Neural cell (in vitro differentiated cells): ENCODE results near the gene EIF4G3. TPM values are rescaled to one million over a fixed set of nuclear protein-coding genes. Genes with fewer than 3 reads are reported as not detected.

ENCODE experiments used
- H2AFZ ChIP-seq: fragments of 200-600, 300-800 bp; sonication (generic), shearing (Covaris generic); 2 replicates; pipeline ENCODE4 v1.6.0; 2014; ENCODE audit warnings: low read depth, mild to moderate bottlenecking, antibody characterized with exemption, low read length, moderate library complexity
- H3F3A ChIP-seq: fragments of 200-600 bp; shearing (Covaris generic); 2 replicates; pipeline ENCODE4 v1.6.1; 2016; ENCODE audit warnings: mild to moderate bottlenecking, moderate library complexity, mixed read lengths, antibody characterized with exemption, low read length; ENCODE audit not compliant: insufficient read depth, poor library complexity, severe bottlenecking
- H3K27ac ChIP-seq: fragments of 200-600, 300-800 bp; sonication (generic), shearing (Covaris generic); 2 replicates; pipeline ENCODE4 v1.5.1; 2014; ENCODE audit warnings: mild to moderate bottlenecking, low read length, moderate library complexity
- H3K27me3 ChIP-seq: fragments of 300-800, 200-600 bp; sonication (generic), shearing (Covaris generic); 2 replicates; pipeline ENCODE4 v1.6.0; 2014; ENCODE audit warnings: mild to moderate bottlenecking, low read depth, low read length, moderate library complexity; ENCODE audit not compliant: insufficient read depth
- H3K36me3 ChIP-seq: fragments of 300-800, 200-600 bp; sonication (generic), shearing (Covaris generic); 2 replicates; pipeline ENCODE4 v1.5.1; 2014; ENCODE audit warnings: mild to moderate bottlenecking, antibody characterized with exemption, low read length, moderate library complexity; ENCODE audit not compliant: insufficient read depth
- H3K4me2 ChIP-seq: fragments of 300-800, 200-600 bp; sonication (generic), shearing (Covaris generic); 2 replicates; pipeline ENCODE4 v1.6.0; 2014; ENCODE audit warnings: mild to moderate bottlenecking, low read length
- H3K4me3 ChIP-seq: fragments of 300-800, 200-600 bp; sonication (generic), shearing (Covaris generic); 2 replicates; pipeline ENCODE4 v1.5.1; 2014; ENCODE audit warnings: mild to moderate bottlenecking, low read length, moderate library complexity
- H3K79me2 ChIP-seq: fragments of 200-600 bp; shearing (Covaris generic); replicated peaks from 2 replicates; pipeline ENCODE4 v1.6.0; 2014; ENCODE audit warnings: mild to moderate bottlenecking, low read length, moderate library complexity; ENCODE audit not compliant: insufficient read depth
- H3K9ac ChIP-seq: fragments of 300-800, 200-600 bp; sonication (generic), shearing (Covaris generic); 2 replicates; pipeline ENCODE4 v1.6.1; 2016; ENCODE audit warnings: mild to moderate bottlenecking, low read length, mixed read lengths
- H3K9me2 ChIP-seq: fragments of 200-600 bp; shearing (Covaris generic); 2 replicates; pipeline ENCODE4 v1.6.1; 2016; ENCODE audit warnings: mild to moderate bottlenecking, low read length, mixed read lengths; ENCODE audit not compliant: insufficient read depth
- H3K9me3 ChIP-seq: fragments of 200-600, 300-800 bp; sonication (generic), shearing (Covaris generic); 2 replicates; pipeline ENCODE4 v1.6.1; 2016; ENCODE audit warnings: mild to moderate bottlenecking, mixed run types, low read length, moderate library complexity, mixed read lengths
- H4K20me1 ChIP-seq: fragments of 200-600 bp; shearing (Covaris generic); 2 replicates; pipeline ENCODE4 v1.6.1; 2016; ENCODE audit warnings: mild to moderate bottlenecking, mixed run types; ENCODE audit not compliant: insufficient read depth
- EP300 ChIP-seq: fragments of 450-650 bp; conservative IDR thresholded peaks from 2 replicates; pipeline ENCODE4 v1.6.1; 2014; ENCODE audit warnings: antibody characterized with exemption, mild to moderate bottlenecking, moderate library complexity; ENCODE audit not compliant: poor library complexity, severe bottlenecking
- EZH2 ChIP-seq: fragments of 200-600, 300-800 bp; shearing (Covaris generic), sonication (generic); IDR thresholded peaks from 2 replicates; pipeline ENCODE4 v1.6.1; 2014; ENCODE audit warnings: antibody characterized with exemption, low read length, borderline replicate concordance, mild to moderate bottlenecking; ENCODE audit not compliant: insufficient read depth, poor library complexity, severe bottlenecking
- MXI1 ChIP-seq: fragments of 450-650 bp; conservative IDR thresholded peaks from 2 replicates; pipeline ENCODE4 v1.6.1; 2014; ENCODE audit warnings: antibody characterized with exemption, mild to moderate bottlenecking; ENCODE audit not compliant: poor library complexity, severe bottlenecking
- POLR2AphosphoS5 ChIP-seq: IDR thresholded peaks from 2 replicates; pipeline ENCODE4 v1.6.1; 2012
- RAD21 ChIP-seq: fragments of 450-650 bp; conservative IDR thresholded peaks from 2 replicates; pipeline ENCODE4 v1.6.1; 2014; ENCODE audit warnings: antibody characterized with exemption, mild to moderate bottlenecking, moderate library complexity
- SMC3 ChIP-seq: fragments of 450-650 bp; conservative IDR thresholded peaks from 2 replicates; pipeline ENCODE4 v1.6.1; 2014; ENCODE audit warnings: antibody characterized with exemption, mild to moderate bottlenecking, moderate library complexity; ENCODE audit not compliant: poor library complexity
- TAF1 ChIP-seq: IDR thresholded peaks from 2 replicates; pipeline ENCODE4 v1.6.1; 2012; ENCODE audit warnings: low read depth
- polyA plus RNA-seq: library from polyadenylated mRNA; depleted of rRNA; stranded (reverse); fragments of >200 nt; gene quantifications from 2 replicates; pipeline ENCODE4 v1.2.3, GENCODE V29; 2014
- TF ChIP-seq, protein P1 (sequence below): IDR thresholded peaks from 2 replicates; pipeline ENCODE4 v1.6.1; 2012; ENCODE audit warnings: borderline replicate concordance
- TF ChIP-seq, protein P2 (sequence below): fragments of 450-650 bp; IDR thresholded peaks from 2 replicates; pipeline ENCODE4 v1.5.1; 2014; ENCODE audit warnings: antibody characterized with exemption, mild to moderate bottlenecking, moderate library complexity; ENCODE audit not compliant: poor library complexity, severe bottlenecking

The EIF4G3 gene
- polyA plus RNA-seq, 1 donor from 2014 or later: 56.9 TPM

DNA sequence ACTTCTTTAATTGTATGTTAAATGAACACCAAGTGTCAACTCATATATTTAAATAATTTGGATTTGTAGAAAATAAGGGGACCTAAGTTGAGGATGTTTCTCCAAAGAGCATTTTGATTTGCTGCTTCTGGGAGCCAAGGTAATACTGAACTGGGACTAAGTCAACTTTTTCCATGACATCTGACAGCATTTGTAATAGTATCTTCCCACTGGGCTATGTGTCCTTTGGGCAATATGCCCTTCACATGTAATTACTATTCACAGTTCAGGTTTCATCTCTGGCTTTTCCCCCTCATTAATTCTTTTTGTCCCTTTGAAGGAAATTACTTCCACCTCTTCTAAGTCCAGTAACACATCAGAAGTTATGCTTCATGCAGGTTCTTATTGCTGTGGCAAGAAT is 352.9 kb downstream of the EIF4G3 start:
- TF ChIP-seq EP300 (no peak), POLR2AphosphoS5 (no peak), TAF1 (no peak), EZH2 (no peak), RAD21 (no peak), MXI1 (no peak), SMC3 (no peak)
- TF ChIP-seq, protein P1, sequence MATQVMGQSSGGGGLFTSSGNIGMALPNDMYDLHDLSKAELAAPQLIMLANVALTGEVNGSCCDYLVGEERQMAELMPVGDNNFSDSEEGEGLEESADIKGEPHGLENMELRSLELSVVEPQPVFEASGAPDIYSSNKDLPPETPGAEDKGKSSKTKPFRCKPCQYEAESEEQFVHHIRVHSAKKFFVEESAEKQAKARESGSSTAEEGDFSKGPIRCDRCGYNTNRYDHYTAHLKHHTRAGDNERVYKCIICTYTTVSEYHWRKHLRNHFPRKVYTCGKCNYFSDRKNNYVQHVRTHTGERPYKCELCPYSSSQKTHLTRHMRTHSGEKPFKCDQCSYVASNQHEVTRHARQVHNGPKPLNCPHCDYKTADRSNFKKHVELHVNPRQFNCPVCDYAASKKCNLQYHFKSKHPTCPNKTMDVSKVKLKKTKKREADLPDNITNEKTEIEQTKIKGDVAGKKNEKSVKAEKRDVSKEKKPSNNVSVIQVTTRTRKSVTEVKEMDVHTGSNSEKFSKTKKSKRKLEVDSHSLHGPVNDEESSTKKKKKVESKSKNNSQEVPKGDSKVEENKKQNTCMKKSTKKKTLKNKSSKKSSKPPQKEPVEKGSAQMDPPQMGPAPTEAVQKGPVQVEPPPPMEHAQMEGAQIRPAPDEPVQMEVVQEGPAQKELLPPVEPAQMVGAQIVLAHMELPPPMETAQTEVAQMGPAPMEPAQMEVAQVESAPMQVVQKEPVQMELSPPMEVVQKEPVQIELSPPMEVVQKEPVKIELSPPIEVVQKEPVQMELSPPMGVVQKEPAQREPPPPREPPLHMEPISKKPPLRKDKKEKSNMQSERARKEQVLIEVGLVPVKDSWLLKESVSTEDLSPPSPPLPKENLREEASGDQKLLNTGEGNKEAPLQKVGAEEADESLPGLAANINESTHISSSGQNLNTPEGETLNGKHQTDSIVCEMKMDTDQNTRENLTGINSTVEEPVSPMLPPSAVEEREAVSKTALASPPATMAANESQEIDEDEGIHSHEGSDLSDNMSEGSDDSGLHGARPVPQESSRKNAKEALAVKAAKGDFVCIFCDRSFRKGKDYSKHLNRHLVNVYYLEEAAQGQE: no peak
- TF ChIP-seq, protein P2, sequence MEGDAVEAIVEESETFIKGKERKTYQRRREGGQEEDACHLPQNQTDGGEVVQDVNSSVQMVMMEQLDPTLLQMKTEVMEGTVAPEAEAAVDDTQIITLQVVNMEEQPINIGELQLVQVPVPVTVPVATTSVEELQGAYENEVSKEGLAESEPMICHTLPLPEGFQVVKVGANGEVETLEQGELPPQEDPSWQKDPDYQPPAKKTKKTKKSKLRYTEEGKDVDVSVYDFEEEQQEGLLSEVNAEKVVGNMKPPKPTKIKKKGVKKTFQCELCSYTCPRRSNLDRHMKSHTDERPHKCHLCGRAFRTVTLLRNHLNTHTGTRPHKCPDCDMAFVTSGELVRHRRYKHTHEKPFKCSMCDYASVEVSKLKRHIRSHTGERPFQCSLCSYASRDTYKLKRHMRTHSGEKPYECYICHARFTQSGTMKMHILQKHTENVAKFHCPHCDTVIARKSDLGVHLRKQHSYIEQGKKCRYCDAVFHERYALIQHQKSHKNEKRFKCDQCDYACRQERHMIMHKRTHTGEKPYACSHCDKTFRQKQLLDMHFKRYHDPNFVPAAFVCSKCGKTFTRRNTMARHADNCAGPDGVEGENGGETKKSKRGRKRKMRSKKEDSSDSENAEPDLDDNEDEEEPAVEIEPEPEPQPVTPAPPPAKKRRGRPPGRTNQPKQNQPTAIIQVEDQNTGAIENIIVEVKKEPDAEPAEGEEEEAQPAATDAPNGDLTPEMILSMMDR: no peak
- Histone ChIP-seq H3K9me2 (no peaks in the 10 kb centered on the region), H3F3A (no peaks in the 10 kb centered on the region), H3K9me3 (no peaks in the 10 kb centered on the region), H3K4me2 (no peak overlapping the region), H3K79me2 (no peaks in the 10 kb centered on the region), H3K9ac (no peak overlapping the region), H4K20me1 (no peaks in the 10 kb centered on the region), H3K36me3 (peaks cover 10% of the 10 kb centered on the region), H3K27me3 (no peaks in the 10 kb centered on the region), H3K4me3 (no peak overlapping the region), H2AFZ (no peak overlapping the region), H3K27ac (no peak overlapping the region)

GRCh38 chr1:20821466-20821865 is 355.2 kb downstream of the EIF4G3 start:
- Histone ChIP-seq H3K36me3 (peaks cover 3% of the 10 kb centered on the region), H3K9ac (no peak overlapping the region), H3K27ac (no peak overlapping the region), H3K4me3 (no peak overlapping the region), H3F3A (no peaks in the 10 kb centered on the region), H3K9me3 (no peaks in the 10 kb centered on the region), H4K20me1 (no peaks in the 10 kb centered on the region), H3K9me2 (no peaks in the 10 kb centered on the region), H3K27me3 (no peaks in the 10 kb centered on the region), H3K4me2 (no peak overlapping the region), H2AFZ (no peak overlapping the region), H3K79me2 (no peaks in the 10 kb centered on the region)
- no peak for TF ChIP-seq RAD21
- TF ChIP-seq EP300: no peak
- TF ChIP-seq, protein P1: no peak
- no peak for TF ChIP-seq POLR2AphosphoS5
- no peak for TF ChIP-seq EZH2
- TF ChIP-seq MXI1: no peak
- no peak for TF ChIP-seq TAF1
- TF ChIP-seq SMC3: no peak
- TF ChIP-seq, protein P2: no peak
